ENCODE measurements around the gene IRF4. TPM values are rescaled to one million over a fixed set of nuclear protein-coding genes. Genes with fewer than 3 reads are reported as not detected.

Gene IRF4
- total and polyA plus RNA-seq, 8 donors = 0.27 to 7.0 (median 0.36) TPM

GRCh38 chr6:357261-357790 lies 34.2 kb upstream of the IRF4 start:
- no peaks in the 10 kb centered on the region for H3K4me1 ChIP-seq
- intact Hi-C loops (cut with DNase I) = no loop called here
- no peak overlapping the region for H3K4me3 ChIP-seq
- TF ChIP-seq CTCF (IDR thresholded peaks at IDR 0.05) = no peak
- ATAC-seq = no peak
- no peak for DNase-seq
- H3K9me3 ChIP-seq = no peaks in the 10 kb centered on the region
- no peaks in the 10 kb centered on the region for H3K27me3 ChIP-seq
- no peak overlapping the region for H3K27ac ChIP-seq
- no peaks in the 10 kb centered on the region for H3K36me3 ChIP-seq

DNA sequence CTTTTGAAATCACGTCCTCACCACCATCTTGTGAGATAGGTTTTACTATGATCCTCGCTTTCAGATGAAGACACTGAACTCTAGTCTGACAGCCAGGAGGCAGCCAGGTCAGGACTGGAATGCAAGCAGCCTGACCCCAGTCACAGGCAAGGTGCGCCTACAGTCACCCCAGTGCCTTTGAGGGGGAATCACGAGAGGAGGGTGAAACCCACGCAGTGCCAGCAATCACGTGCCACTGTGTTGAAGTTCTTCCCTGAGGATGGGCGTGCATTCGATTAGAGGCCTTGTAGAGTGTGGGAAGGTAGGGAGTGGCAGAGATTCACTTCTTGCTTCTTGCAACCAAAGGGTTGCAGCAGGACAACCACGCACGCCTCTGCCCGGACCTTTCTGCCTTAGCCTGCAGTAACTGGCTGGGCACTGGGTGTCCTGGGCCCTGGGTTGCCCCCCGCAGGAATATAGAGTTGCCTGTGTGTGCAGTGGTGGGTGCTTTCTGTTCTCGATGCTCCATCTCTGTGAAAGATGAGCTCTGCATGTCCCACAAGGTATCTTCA lies 33.7 kb upstream of the IRF4 start:
- Histone ChIP-seq H3K9me3 (peaks cover 0 to 4% of the 10 kb centered on the region in 2 donors), H3K4me1 (no peaks in the 10 kb centered on the region), H3K36me3 (no peaks in the 10 kb centered on the region), H3K27me3 (no peaks in the 10 kb centered on the region), H3K27ac (no peak overlapping the region), H3K4me3 (no peak overlapping the region)
- intact Hi-C loops (cut with DNase I) = no loop called here
- ATAC-seq = no peak
- DNase-seq = peak in 1 of 4 donors; percentile 78
- TF ChIP-seq CTCF (IDR thresholded peaks at IDR 0.05) = no peak

- H3K27me3 ChIP-seq = no peaks in the 10 kb centered on the region
- H3K9me3 ChIP-seq = peaks cover 0 to 7% of the 10 kb centered on the region in 2 donors
- H3K36me3 ChIP-seq = no peaks in the 10 kb centered on the region
- TF ChIP-seq CTCF (IDR thresholded peaks at IDR 0.05) = no peak
- intact Hi-C loops (cut with DNase I) = no loop called here
- H3K27ac ChIP-seq = no peak overlapping the region
- peak in 1 of 4 donors; percentile 85 for DNase-seq
- H3K4me3 ChIP-seq = no peak overlapping the region
- H3K4me1 ChIP-seq = no peaks in the 10 kb centered on the region
- ATAC-seq = no peak
Observed at GRCh38 chr6:358432-358831, 33.1 kb upstream of the IRF4 start.

GRCh38 chr6:358847-359246 lies 32.7 kb upstream of the IRF4 start:
- DNase-seq (no peak), ATAC-seq (no peak)
- no peak for TF ChIP-seq CTCF (IDR thresholded peaks at IDR 0.05)
- H3K27ac ChIP-seq = no peak overlapping the region
- no peak overlapping the region for H3K4me3 ChIP-seq
- no peaks in the 10 kb centered on the region for H3K36me3 ChIP-seq
- H3K9me3 ChIP-seq = peaks cover 0 to 12% of the 10 kb centered on the region in 2 donors
- no peaks in the 10 kb centered on the region for H3K4me1 ChIP-seq
- no peaks in the 10 kb centered on the region for H3K27me3 ChIP-seq
- intact Hi-C loops (cut with DNase I) = no loop called here

DNA sequence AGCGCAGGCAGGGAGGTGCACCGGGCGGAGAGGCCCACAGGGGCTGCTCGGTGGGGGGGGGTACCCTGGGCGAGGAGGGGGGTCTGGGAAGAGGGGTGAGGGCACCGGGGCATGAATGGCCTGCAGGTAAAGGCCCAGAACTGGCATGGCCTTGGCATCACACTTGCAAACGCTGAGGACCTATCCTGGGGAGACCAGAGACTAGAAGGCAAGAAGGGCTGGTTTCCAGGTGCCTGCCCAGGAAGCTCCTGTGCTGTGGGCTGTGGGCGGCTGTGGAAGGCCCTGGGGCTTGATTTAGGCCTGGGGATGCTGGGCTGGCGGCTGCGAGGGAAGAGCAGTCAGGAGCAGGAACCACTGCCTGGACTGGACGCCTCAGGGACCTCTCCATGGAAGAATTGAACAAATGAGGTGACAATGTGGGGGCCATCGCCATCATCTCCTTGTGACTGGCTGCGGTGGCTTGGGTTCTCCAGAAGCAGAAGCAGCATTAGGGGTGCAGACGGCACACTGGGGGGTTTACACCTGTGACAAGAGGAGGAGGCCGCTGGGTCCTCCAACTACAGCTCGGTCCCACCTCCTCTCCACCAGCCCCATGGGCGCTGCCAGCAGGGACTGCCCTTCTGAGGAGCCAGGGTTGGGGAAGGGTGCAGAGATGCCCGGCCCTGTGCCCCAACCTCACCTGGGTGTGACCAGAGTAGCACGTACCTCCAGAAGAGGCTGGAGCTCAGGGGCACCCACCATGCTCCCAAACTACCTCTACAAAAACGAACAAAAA lies 32.1 kb upstream of the IRF4 start:
- TF ChIP-seq CTCF (IDR thresholded peaks at IDR 0.05) = no peak
- H3K4me1 ChIP-seq = no peaks in the 10 kb centered on the region
- intact Hi-C loops (cut with DNase I) = no loop called here
- no peak overlapping the region for H3K27ac ChIP-seq
- H3K36me3 ChIP-seq = no peaks in the 10 kb centered on the region
- H3K27me3 ChIP-seq = no peaks in the 10 kb centered on the region
- H3K9me3 ChIP-seq = peaks cover 0 to 14% of the 10 kb centered on the region in 2 donors
- no peak overlapping the region for H3K4me3 ChIP-seq
- ATAC-seq = no peak
- DNase-seq = no peak

All from left lung (tissue), 10 donors.